ENCODE measurements around the gene HIVEP3.

GRCh38 chr1:41512701-41513382, 405.9 kb downstream of the HIVEP3 start:
- TF ChIP-seq REST (IDR thresholded peaks at IDR 0.05; ENCODE audit: low read depth) (peak; percentile 43; the same call in 1 of the 2 replicates), FOXM1 (IDR thresholded peaks at IDR 0.05; ENCODE audit: borderline replicate concordance, low read depth) (no peak), EP300 (IDR thresholded peaks at IDR 0.05; ENCODE audit: borderline replicate concordance) (no peak), USF1 (IDR thresholded peaks at IDR 0.05) (no peak), RAD21 (IDR thresholded peaks at IDR 0.05; ENCODE audit: low read depth) (no peak)
